GM18517 (cell line): Measurements from ENCODE around the gene PDYN.
"Not testable (repeated sequence)": the region's sequence is repeated elsewhere in the genome, so short reads cannot be mapped to it uniquely, and the experiment has no call there.

ENCODE experiments used
- ATAC-seq: cut with Tn5 transposase; IDR thresholded peaks from one replicate; pipeline ENCODE4 v1.9.1; 2021; ENCODE audit warnings: mild to moderate bottlenecking, moderate library complexity; ENCODE audit not compliant: unreplicated experiment

PDYN gene

DNA sequence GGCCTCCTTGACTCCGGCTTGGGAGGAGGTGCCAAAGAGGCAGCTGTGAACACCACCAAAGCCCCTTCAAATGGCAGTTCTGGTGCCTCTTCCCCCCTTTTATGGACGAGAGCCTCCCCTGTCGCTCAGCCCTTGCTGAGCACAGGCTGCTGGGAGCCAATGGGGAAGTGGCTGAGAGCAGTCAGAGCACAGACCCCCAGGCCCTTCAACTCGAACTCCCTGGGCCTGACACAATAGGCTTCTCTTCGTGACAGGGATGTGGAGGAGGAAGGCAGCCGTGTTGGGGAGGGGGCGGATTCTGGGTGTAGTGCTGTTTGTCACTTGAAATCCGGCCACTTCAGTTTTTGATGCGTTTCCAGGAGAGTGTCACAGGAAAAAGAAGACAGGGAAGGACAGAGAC, at the start of gene PDYN:
Gene PDYN (minus strand): TSS at position 73 of the 400 bp plus-strand sequence. CDS start 10,974 bp downstream, outside the sequence.
- no peak for ATAC-seq

DNA sequence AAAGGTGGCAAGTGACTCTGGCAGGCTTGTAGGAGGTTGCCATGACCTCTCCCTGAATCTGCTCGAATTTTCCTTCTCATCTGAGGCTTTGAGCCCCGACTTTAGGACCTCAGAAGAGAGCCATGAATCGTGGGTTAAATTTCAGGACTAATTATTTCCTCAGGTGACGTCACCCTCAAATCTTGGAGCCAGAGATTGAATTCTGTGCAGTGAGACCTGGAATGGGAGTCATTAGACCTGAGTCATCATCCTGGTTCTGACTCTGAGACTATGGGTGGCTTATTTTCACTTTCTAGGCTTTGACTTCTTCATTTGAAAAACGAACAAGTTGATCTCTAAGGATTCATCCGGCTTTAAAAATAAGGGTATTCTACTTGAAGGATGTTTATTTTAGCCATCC, 48.5 kb upstream of the PDYN start:
- ATAC-seq, result no peak

GRCh38 chr20:2038161-2038560, 44.3 kb upstream of the PDYN start:
- no peak for ATAC-seq

- no peak for ATAC-seq
These were observed 43.5 kb upstream of the PDYN start for GRCh38 chr20:2037296-2037914.

DNA sequence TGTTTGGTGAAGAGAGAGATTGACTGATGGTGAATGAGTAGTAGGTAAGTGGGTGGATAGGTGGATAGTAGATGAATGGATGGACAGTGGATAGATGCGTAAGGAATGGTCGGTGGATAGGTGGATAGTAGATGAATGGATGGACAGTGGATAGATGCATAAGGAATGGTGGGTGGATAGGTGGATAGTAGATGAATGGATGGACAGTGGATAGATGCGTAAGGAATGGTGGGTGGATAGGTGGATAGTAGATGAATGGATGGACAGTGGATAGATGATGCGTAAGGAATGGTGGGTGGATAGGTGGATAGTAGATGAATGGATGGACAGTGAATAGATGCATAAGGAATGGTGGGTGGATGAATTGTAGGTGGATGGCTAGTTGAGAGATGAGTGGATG, 42.5 kb upstream of the PDYN start:
- ATAC-seq, result not testable (repeated sequence)

GRCh38 chr20:2032168-2032567, 38.3 kb upstream of the PDYN start:
- no peak for ATAC-seq

DNA sequence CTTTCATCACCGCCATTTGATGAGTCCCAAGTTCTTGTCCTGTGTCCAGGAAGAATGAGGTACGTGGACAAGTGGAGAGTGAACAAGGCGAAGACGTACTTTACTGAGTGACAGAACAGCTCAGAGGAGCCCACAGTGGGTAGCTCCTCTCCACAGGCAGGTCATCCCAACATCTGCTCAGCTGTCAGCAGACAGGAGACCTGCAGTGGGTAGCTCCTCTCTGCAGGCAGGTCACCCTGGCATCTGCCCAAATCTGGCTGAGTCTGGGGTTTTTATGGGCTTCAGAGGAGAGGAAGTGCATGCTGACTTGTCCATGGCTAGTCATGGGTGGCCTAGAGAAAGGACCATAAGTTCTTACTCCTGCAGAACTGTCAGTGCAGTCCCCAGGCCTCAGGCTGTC, 32.7 kb upstream of the PDYN start:
- no peak for ATAC-seq

DNA sequence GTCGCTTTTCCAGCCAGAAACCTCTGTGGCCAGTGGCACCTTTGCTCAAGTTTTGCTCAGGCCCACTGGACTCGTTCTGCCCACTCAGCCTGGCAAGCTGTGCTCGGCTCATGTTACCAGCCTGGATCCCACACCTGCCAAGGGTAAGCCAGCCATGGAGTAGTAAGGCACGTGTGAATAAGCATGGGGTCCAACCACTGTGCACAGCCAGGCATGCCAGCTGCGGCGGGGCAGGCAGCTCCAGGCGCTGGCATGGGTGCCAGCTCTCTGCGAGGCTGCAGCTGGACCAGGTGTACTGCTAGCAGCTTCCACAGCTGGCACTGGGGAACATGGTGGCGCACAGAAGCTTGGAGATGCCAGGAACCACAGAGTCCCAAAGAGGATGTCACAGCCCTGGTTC, 32.1 kb upstream of the PDYN start:
- ATAC-seq, result no peak

DNA sequence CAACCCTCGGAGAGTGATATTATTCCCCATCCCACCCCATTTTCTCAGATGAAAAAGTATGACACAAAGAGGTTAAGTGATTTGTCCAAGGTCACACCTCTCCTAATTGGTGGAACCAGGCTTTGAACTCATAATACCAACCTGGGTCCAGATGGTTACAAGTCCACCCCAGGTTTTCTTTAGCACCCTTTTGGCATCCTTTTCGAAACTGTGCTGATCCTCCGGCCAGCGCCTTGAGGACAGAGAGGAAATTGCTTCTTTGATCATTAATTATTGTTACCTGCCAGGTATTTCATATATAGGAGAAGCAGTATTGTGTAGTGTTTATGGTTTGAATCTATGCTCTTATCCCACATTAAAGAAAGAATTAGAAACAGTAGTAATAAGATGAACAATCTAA, 29.3 kb upstream of the PDYN start:
- no peak for ATAC-seq

- no peak for ATAC-seq
These were observed 28.3 kb upstream of the PDYN start for GRCh38 chr20:2022163-2022562.

- no peak for ATAC-seq
These were observed 16.7 kb upstream of the PDYN start for GRCh38 chr20:2010533-2010932.

DNA sequence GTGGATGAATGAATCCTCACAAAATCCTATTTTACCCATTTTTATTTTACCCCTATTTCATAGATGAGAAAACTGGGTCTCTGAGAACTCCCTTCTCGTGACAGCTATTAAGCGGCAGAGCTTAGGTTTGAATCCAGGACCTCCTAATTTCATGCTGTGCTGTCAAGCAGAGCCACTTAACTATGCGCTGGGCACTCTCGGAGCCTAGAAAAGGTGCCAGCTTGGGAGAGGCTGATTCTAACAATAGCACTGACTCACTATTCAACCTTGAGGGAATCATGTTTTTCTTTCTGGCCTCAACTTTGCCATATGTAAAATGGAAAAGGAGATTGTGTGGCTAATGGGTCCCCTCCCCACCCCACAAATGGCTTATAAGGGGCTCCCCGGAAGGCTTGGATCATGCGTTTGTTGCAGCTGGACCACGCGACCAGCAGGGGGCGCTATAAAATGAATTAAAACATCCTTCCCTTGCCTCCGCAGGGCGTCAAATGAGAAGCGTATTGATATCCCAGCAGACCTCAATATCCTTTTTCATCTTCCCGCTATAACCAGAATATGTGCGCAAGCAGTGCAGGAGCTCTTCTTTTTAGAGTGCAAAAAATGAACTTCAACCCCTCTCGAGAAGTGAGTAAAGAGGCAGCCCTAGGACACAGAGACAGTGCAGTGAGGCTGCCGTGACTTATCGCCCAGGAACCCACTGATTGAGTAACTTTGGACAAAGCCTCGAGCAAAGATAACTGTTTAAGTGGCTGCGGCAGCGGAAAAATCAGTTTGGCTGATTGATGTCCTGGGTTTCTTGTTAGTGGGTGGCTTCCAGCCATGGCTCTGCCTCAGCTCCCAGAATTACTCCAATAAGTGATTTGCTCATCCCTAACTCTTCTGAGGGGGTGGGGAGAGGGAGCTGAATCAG, 12.8 kb upstream of the PDYN start:
- ATAC-seq, result no peak

GRCh38 chr20:2005831-2006426, 12.1 kb upstream of the PDYN start:
- ATAC-seq, result no peak

DNA sequence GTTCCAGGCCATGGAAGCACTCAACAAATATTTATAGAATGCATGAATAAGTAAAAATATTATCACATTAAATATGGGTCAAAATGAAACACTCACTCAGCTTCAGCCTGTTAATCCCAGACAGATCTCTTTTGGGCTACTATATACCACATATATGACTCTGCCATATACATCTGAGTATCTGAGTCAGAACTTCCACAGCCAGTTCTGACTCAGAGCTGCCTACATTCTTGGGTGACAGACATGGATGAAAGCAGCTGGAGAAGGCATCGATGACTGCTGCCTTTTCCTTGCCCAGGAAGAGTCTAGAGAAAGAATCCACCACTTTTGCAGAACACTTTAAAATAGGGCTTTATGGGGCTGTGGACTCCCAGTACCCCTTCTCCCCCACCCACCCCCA, 11.5 kb upstream of the PDYN start:
- no peak for ATAC-seq

DNA sequence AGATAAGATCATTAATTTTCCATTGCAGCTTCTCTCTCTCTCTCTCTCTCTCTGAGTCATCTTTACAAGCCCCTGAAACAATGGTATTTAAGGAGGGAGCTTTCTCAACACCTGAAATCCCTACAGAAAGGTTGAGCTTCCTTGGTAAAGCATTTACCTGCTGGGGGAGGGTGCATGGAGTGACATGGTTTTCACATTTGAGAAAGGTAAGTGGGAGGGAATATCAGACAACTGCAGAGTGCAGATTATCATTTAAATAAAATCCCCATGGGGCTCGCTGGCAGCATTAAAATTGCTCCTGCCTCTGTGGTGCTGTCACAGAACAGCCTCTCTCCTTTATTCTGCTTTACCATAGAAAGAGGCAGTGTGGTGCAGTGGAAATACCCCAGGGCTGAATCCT, 10.3 kb upstream of the PDYN start:
- no peak for ATAC-seq

DNA sequence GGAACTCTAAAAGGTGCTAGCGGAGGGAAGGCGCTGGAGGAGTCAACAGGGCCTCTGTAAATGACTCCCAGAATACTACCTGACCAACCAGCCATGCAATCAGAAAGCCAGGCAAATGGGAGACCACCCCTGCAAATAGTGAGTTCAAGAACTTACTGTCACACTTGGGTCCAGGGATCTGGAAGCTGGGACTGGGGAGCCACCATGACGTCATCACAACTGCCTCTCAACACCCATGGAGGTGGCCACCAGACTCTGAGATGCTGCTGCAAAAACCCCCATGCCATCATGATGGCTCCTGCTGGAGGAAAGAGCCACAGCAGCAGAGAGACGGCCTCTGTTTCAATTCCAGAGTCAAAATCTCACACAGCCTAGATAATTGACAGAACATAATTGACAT, 8.5 kb upstream of the PDYN start:
- no peak for ATAC-seq

GRCh38 chr20:2001119-2001518, 7.3 kb upstream of the PDYN start:
- no peak for ATAC-seq

- no peak for ATAC-seq
These were observed 6.4 kb upstream of the PDYN start for GRCh38 chr20:2000285-2000684.

DNA sequence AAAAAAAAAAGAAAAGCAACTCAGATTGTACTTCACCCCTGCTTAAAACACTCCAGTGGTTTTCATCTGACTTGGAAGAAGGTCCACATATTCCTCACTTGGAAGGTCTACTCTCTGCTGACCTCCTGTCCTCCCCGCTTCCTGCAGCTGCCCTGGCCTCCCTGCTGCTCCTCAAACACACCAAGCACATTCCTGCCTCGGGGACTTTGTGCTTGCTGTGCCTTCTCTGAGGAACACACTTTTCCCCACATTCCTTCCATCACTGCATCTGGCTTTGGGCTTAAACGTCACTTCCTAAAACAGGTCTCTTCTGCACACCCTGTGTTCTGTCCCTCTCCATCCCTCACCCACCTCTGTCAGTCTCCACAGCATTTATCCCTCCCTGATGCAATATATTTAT, 4.9 kb upstream of the PDYN start:
- no peak for ATAC-seq

DNA sequence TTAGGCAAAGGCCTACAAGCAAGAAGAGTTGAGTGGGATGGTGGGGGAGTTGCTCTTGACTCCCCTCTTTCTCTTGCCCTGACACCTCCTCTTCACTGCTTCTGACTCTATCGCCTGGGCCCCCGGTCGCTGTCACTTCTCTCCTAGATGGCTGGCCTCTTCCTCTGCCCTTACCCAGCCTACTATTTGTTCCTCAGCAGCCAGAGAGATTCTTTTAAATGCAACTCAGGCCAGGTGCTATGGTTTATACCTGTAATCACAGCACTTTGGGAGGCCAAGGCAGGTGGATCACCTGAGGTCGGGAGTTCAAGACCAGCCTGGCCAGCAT, 4.3 kb upstream of the PDYN start:
- ATAC-seq, result no peak

GRCh38 chr20:1997483-1998192, 3.8 kb upstream of the PDYN start:
- ATAC-seq, result no peak
